C4-2B (cell line): ENCODE data around the gene EIF5A2.
A peak's percentile ranks its signal among the peaks of the same experiment; 100 is the strongest.

Experiments
- H3K27ac ChIP-seq: fragments of 450-650 bp; 2 replicates; pipeline ENCODE4 v1.5.1; 2017
- ZFX ChIP-seq: fragments of 450-650 bp; IDR thresholded peaks from 2 replicates; pipeline ENCODE4 v1.6.1; 2017
- TF ChIP-seq, protein P1 (sequence below): fragments of 450-650 bp; conservative IDR thresholded peaks from 2 replicates; pipeline ENCODE4 v1.5.1; 2017; ENCODE audit warnings: mild to moderate bottlenecking

The EIF5A2 gene

DNA sequence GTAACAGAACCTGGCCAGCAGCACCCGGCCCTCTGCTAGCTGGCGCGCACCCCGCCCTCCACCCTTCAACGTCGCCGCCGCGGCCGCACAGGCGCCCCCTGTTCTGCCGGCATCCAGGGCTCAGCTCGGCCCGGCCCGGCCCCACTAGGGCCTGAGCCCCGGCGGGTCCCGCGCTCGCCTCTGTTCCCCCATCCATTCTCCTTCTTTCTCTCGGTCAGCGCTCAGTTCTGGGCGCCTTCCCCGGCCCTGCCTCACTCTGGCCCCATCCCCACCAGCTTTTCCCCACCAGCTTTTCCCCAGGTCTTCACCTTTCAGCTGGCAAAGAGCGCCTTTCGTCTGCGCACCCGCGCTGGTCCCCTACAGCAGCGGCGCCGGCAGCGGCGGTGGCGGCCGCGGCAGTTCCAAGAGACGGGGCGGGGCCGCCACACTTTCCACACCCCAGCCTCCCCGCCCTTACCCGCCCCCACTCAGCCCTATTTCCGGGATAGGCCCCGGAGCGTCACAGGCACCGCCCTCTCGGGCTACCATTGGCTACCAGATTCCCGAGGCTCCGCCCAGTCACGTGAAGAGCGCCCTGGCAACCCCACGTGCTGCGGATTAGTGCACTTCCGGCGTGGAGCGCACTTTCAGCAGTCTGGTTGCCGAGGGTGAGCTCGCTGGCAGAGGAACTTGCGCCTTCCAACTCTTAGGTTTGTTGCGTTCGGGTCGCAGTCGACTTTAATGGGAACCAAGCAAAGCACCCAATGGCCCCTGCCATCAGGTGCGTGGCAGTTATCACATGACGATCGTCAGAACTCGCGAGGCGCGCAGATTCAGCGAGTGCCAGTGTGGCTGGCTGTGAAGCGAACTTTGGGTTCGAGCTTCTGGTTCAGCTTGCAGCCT is at the start of gene EIF5A2:
EIF5A2 (minus strand) TSS at position 403 of the 882 bp plus-strand sequence. CDS start 831 bp downstream, outside the sequence.
- peak within 1 kb of the TSS; percentile 43 for H3K27ac ChIP-seq

DNA sequence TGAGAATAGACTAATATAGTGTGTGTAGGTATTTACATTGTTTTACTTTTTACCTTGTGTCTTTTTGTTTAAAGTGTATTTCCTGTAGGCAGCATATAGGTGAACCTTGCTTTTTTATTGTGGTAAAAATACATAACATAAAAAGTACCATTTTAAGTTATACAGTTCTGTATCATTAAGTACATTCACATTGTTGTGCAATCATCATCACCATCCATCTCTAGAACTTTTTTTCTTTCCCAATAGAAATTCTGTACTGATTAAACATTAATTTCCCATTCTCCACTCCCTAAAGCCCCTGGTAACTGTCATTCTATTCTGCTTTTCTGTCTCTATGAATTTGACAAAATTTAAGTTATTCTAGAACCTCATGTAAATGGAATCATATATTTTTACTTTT is 48.2 kb upstream of the EIF5A2 start:
- TF ChIP-seq, protein P1, sequence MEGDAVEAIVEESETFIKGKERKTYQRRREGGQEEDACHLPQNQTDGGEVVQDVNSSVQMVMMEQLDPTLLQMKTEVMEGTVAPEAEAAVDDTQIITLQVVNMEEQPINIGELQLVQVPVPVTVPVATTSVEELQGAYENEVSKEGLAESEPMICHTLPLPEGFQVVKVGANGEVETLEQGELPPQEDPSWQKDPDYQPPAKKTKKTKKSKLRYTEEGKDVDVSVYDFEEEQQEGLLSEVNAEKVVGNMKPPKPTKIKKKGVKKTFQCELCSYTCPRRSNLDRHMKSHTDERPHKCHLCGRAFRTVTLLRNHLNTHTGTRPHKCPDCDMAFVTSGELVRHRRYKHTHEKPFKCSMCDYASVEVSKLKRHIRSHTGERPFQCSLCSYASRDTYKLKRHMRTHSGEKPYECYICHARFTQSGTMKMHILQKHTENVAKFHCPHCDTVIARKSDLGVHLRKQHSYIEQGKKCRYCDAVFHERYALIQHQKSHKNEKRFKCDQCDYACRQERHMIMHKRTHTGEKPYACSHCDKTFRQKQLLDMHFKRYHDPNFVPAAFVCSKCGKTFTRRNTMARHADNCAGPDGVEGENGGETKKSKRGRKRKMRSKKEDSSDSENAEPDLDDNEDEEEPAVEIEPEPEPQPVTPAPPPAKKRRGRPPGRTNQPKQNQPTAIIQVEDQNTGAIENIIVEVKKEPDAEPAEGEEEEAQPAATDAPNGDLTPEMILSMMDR: no peak
- no peak for TF ChIP-seq ZFX
- H3K27ac ChIP-seq: no peak overlapping the region

More for the DNA sequence above, at the start of gene EIF5A2:
- TF ChIP-seq, protein P1: no peak
- 0 out of 2 replicates have a peak, but pooled peaks have one; percentile 32 for TF ChIP-seq ZFX

DNA sequence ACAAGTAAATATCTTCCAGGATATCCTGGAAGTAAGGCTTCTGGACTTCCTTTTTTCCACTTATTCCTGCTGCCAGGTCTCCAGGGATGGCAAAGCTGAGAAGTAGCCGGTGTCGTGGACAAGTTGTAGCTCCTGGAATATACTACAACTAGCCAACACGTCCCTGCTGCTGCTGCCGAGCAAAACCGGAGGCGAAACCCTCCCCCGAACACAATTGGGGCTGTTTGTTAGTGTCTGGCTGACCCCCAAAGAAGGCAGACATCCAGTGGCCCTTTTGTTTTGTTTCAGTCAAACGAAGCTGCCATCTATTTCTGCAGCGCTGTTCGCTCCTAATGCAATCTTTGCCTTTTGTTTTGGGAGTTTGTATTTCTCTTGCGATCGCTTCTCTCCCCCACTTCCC is 45.3 kb upstream of the EIF5A2 start:
- no peak for TF ChIP-seq ZFX
- TF ChIP-seq, protein P1: no peak
- H3K27ac ChIP-seq: no peak overlapping the region

DNA sequence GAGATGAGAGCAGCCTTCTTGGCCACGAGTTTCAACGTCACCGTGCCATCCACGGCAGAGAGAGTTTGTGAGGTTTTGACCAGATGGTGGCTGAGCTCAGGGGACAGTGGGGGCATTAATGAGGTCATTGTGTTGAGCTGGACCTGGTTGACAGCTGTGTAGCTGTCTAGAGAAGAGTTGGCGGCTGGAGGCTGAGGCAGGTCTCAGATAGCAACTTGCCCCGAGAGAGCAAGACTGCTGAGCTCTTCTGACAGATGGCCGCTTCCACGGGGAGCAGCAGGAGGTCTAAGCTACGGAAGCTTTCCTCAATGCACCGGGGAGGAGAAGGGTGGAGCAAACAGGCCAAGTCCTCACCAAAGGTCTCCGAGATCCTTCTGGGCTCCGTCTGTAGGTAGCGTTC is 44.8 kb upstream of the EIF5A2 start:
- no peak overlapping the region for H3K27ac ChIP-seq
- TF ChIP-seq, protein P1: no peak

DNA sequence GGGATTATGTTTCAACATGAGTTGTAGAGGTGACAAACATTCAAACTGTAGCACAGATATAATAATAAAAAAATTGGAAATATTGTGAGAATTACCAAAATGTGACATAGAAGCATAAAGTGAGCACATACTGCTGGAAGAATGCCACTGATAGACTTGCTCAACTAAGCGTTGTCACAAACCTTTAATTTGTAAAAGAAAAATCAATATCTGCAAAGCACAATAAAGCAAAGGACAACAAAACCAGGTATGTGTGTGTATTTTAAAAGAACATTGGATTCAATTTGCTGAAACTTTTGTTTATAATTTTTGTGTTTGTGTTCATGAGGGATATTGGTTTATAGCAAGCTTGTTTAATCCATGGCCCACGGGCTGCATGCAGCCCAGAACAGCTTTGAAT is 40.8 kb upstream of the EIF5A2 start:
- no peak overlapping the region for H3K27ac ChIP-seq
- TF ChIP-seq, protein P1: no peak
- no peak for TF ChIP-seq ZFX

DNA sequence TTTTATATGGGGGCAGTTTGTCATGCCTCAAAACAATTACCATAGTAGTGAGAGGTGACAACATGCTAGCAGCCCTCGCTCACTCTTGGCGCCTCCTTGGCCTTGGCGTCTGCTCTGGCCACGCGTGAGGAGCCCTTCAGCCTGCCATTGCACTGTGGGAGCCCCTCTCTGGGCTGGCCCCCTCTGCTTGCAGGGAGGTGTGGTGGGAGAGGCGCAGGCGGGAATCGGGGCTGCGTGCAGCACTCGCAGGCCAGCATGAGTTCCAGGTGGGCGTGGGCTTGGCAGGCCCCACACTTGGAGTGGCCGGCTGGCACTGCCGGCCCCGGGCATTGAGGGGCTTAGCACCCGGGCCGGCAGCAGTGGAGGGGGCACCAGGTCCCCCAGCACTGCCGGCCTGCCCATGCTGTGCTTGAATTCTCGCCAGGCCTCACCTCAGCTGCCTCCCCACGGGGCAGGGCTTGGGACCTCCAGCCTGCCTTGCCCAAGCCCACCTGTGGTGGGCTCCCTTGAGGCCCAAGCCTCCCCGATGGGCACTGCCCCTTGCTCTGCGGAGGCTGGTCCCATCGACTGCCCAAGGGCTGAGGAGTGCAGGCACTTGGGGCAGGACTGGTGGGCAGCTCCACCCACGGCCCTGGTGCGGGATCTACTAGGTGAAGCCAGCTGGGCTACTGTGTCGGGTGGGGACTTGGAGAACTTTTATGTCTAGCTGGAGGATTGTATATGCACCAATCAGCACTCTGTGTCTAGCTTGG is 38.8 kb upstream of the EIF5A2 start:
- TF ChIP-seq ZFX: no peak
- TF ChIP-seq, protein P1: no peak

DNA sequence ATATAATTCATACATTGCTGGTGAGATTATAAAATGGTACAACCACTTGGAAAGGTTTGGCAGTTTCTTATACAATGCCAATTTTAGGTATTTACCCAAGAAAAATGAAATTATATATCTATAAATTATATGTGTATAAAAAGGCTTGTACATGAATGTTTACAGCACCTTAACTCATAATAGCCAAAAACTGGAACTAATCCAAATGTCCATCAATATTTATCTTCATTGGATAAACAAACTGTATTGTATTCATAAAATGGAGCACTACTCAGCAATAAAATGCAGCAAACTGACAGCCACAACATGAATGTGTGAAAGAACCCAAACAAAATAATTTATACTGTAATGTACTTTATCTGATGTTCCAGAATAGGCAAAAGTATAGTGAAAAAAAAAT is 33.6 kb upstream of the EIF5A2 start:
- TF ChIP-seq, protein P1: no peak
- TF ChIP-seq ZFX: no peak
- no peak overlapping the region for H3K27ac ChIP-seq

More for the DNA sequence above, 38.8 kb upstream of the EIF5A2 start:
- H3K27ac ChIP-seq: no peak overlapping the region
